Activated CD8-positive, alpha-beta memory T cell treated with anti-CD3 and anti-CD28 coated beads, Interleukin-2, amount 50 U/mL, for 1 hour (primary cell): Measurements from ENCODE around the gene HMGCR.

Experiments used
- DNase-seq: peaks from one replicate; pipeline ENCODE4 v3.0.0-alpha.2; 2020; ENCODE audit errors: extremely low read depth

Gene HMGCR

GRCh38 chr5:75340714-75341478, 3.9 kb downstream of the HMGCR start:
- DNase-seq = no peak

GRCh38 chr5:75341934-75342333, 4.9 kb downstream of the HMGCR start:
- no peak for DNase-seq

DNA sequence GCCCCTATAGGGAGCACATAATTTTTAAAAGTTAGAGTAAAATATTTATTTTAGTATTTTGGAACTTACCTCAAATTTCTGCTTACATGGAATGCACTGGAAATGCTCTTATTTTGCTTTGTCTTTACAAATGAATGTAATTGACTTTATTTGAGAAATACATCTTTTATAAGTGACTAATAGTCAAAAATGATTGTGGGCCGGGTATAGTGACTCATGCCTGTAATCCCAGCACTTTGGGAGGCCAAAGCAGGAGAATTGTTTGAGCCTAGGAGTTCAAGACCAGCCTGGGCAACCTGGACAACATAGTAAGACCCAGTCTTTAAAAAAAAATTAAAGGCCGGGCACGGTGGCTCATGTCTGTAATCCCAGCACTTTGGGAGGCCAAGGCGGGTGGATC, 5.8 kb downstream of the HMGCR start:
- no peak for DNase-seq

DNA sequence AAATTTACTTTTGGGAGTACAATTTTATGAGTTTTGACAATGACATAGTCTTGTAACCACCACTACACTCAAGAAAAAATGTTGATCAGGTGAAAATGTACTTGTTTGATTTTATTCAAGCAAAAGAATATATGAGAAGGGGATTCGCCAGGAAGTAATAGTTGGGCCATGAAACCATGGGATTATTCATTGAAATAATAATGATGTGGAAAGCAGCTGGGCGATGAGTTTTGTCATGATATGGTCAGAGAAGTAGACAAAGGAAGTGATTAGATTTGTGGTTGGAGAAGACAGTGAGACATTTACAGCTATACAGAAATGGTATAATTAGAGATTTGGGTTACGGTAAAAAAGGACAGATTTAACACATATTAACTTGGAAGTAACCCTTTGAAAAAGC, 11.2 kb downstream of the HMGCR start:
- no peak for DNase-seq

- DNase-seq = no peak
Observed at GRCh38 chr5:75349663-75350062, 12.6 kb downstream of the HMGCR start.

DNA sequence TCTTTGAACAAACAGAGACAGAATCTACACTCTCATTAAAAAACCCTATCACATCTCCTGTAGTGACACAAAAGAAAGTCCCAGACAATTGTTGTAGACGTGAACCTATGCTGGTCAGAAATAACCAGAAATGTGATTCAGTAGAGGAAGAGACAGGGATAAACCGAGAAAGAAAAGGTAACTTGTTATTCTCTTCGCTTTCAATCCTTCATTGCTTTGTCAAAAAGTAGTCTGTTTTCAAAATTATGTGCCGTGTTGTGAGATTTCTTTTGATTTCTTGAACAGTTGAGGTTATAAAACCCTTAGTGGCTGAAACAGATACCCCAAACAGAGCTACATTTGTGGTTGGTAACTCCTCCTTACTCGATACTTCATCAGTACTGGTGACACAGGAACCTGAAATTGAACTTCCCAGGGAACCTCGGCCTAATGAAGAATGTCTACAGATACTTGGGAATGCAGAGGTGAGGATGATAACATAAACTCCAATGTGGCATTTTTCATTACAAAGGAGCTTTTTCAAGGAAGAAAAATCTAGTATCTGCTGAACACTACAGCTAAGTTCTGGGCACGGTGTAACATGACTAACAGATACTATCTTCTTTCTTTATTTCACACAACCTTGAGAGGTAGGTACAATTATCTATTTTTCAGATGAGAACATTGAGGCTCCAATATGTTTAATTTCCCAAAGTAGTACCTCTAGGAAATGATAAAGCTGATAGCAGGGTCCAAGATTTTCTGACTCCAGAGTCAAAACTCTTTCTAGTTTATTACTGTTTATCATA, 14.3 kb downstream of the HMGCR start:
- DNase-seq = no peak

- no peak for DNase-seq
Observed at GRCh38 chr5:75355236-75355635, 18.2 kb downstream of the HMGCR start.

DNA sequence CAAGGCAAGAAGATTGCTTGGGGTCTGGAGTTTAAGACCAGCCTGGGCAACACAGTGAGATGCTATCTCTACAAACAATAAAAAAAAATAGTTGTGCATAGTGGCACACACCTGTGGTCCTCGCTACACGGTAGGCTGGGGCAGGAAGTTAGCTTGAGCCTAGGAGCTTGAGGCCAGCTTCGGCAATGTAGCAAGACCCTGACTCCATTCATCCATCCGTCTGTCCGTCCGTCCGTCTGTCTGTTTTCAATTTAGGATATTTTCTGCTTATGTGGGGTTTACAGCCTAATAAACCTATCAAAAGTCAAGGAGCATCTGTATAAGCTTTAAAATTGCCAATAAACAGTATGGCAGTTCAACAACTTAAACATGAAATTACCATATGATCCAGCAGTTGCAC, 19.7 kb downstream of the HMGCR start:
- no peak for DNase-seq

DNA sequence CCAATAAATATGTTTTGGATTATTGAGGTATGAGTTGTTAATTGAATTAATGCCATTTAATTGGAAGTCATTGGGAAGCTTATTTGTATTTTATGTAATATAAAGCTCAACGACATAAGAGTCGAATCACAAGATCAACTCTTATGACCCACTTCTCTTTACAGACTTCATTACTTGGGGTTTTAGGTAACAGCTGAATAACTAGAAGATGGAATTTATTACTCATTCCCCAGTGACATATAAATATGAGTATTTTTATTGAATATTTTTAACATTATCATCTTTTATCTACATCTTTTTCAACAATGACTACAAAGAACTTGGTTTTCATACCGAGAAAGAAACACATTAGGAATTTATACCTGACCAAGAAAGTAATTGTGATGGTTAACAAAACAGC, 21.1 kb downstream of the HMGCR start:
- DNase-seq = no peak

DNA sequence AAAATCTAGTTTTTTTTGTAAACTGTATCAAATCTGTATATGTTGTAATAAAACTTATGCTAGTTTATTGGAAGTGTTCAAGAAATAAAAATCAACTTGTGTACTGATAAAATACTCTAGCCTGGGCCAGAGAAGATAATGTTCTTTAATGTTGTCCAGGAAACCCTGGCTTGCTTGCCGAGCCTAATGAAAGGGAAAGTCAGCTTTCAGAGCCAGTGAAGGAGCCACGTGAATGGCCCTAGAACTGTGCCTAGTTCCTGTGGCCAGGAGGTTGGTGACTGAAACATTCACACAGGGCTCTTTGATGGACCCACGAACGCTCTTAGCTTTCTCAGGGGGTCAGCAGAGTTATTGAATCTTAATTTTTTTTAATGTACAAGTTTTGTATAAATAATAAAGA, 24.3 kb downstream of the HMGCR start:
- DNase-seq = no peak

GRCh38 chr5:75362474-75362975, 25.5 kb downstream of the HMGCR start:
- no peak for DNase-seq

GRCh38 chr5:75363111-75363510, 26.1 kb downstream of the HMGCR start:
- DNase-seq = no peak

GRCh38 chr5:75363726-75364495, 26.9 kb downstream of the HMGCR start:
- DNase-seq = no peak

- DNase-seq = no peak
Observed at GRCh38 chr5:75364571-75365280, 27.7 kb downstream of the HMGCR start.

GRCh38 chr5:75365740-75366139, 28.7 kb downstream of the HMGCR start:
- no peak for DNase-seq

- no peak for DNase-seq
Observed at GRCh38 chr5:75366787-75367186, 29.8 kb downstream of the HMGCR start.

DNA sequence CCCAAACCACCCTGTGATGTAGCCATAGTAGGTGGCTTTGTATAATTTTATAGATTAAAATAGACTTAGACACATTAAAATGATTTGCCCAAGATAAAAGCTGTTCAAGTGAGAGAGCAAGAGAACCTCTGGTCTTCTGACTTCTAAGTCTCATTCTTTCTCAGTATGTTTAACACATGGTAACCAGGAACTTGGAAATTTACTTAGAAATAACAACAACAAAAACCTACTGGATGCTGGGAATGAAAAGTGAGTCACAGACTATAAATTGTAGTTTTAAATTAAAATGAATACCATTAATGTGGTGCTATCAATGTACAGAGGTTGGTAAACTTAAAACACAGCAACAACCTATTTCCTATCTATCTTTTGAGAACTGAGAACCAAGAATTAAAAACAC, 30.4 kb downstream of the HMGCR start:
- DNase-seq = no peak

GRCh38 chr5:75368391-75368790, 31.4 kb downstream of the HMGCR start:
- no peak for DNase-seq

DNA sequence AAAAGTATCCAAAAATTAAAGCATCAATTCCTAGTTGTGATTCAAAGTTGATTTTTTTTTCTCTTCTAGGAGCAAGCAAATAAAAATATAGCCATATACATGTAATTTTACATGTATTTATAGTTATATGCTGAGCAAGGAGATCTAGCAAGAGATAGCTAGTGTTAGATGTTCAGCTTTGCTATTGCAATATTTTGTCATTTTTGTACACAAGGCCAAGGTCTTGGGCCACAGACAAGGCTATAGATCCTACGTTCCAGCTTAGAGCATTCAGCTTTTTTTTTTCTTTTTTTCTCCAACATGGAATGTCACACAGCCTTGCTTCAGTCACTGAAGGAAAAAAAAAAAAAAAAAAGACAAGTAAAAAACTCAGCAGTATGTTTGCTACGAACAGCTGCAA, 36.8 kb downstream of the HMGCR start:
- no peak for DNase-seq

DNA sequence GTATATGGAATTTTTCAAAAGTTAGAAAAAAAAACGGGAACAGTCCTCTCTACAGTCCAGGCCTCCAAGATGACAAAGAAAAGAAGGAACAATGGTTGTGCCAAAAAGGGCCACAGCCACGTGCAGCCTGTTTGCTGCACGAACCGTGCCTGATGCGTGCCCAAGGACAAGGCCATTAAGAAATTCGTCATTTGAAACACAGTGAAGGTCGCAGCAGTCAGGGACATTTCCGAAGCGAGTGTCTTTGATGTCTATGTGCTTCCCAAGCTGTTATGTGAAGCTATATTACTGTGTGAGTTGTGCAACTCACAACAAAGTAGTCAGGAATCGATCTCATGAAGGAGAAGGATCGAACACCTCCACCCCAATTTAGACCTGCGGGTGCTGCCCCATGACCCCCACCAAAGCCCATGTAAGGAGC, 37.4 kb downstream of the HMGCR start:
- no peak for DNase-seq

GRCh38 chr5:75375414-75375813, 38.4 kb downstream of the HMGCR start:
- no peak for DNase-seq

- DNase-seq = no peak
Observed at GRCh38 chr5:75380099-75380498, 43.1 kb downstream of the HMGCR start.
